Endometrial microvascular endothelial cells (primary cell): ENCODE measurements around the gene FOXJ1. TPM values are rescaled to one million over a fixed set of nuclear protein-coding genes. Genes with fewer than 3 reads are reported as not detected.

Experiments
- in situ Hi-C: cut with HindIII; loops from 2 replicates; pipeline ENCODE4 v1.10.0; 2017; ENCODE audit warnings: low sequenced_read_pairs, low pct_unique_long_range_greater_than_20kb; ENCODE audit errors: inconsistent ontology term
- total RNA-seq: library from RNA; depleted of rRNA; stranded (reverse); fragments of >200 nt; gene quantifications from one replicate; pipeline ENCODE4 v1.2.3, GENCODE V29; 2015; ENCODE audit errors: inconsistent ontology term

The FOXJ1 gene
- total RNA-seq, 1 donor from 2014 or later = not detected

- in situ Hi-C loops = no loop called here
These were observed 22.9 kb upstream of the FOXJ1 start for GRCh38 chr17:76163919-76164318.

GRCh38 chr17:76161619-76162266 lies 20.7 kb upstream of the FOXJ1 start:
- in situ Hi-C loops = no loop called here

GRCh38 chr17:76160896-76161528 lies 20.0 kb upstream of the FOXJ1 start:
- in situ Hi-C loops = no loop called here

- in situ Hi-C loops = no loop called here
These were observed 18.1 kb upstream of the FOXJ1 start for GRCh38 chr17:76159157-76159556.

GRCh38 chr17:76157759-76158158 lies 16.7 kb upstream of the FOXJ1 start:
- in situ Hi-C loops = no loop called here

- in situ Hi-C loops = no loop called here
These were observed 15.6 kb upstream of the FOXJ1 start for GRCh38 chr17:76156662-76156991.

- in situ Hi-C loops = no loop called here
These were observed 15.1 kb upstream of the FOXJ1 start for GRCh38 chr17:76155988-76156661.

- in situ Hi-C loops = no loop called here
These were observed 14.1 kb upstream of the FOXJ1 start for GRCh38 chr17:76154936-76155845.

- in situ Hi-C loops = no loop called here
These were observed 13.2 kb upstream of the FOXJ1 start for GRCh38 chr17:76154292-76154691.

GRCh38 chr17:76153640-76154039 lies 12.6 kb upstream of the FOXJ1 start:
- in situ Hi-C loops = no loop called here

- in situ Hi-C loops = no loop called here
These were observed 12.2 kb upstream of the FOXJ1 start for GRCh38 chr17:76153202-76153601.

GRCh38 chr17:76152591-76152990 lies 11.5 kb upstream of the FOXJ1 start:
- in situ Hi-C loops = no loop called here

GRCh38 chr17:76151896-76152454 lies 10.9 kb upstream of the FOXJ1 start:
- in situ Hi-C loops = no loop called here

GRCh38 chr17:76150712-76151622 lies 9.9 kb upstream of the FOXJ1 start:
- in situ Hi-C loops = no loop called here

GRCh38 chr17:76149214-76149613 lies 8.2 kb upstream of the FOXJ1 start:
- in situ Hi-C loops = no loop called here

- in situ Hi-C loops = no loop called here
These were observed 6.9 kb upstream of the FOXJ1 start for GRCh38 chr17:76148015-76148326.

GRCh38 chr17:76147211-76148014 lies 6.4 kb upstream of the FOXJ1 start:
- in situ Hi-C loops = no loop called here
